DND-41 (cell line): ENCODE results near the gene TIGD7.

ENCODE experiments used
- EZH2 ChIP-seq: IDR thresholded peaks from 3 replicates; pipeline ENCODE4 v1.6.1; 2012; ENCODE audit warnings: borderline replicate concordance, low read depth, mild to moderate bottlenecking, moderate library complexity, low read length, inconsistent platforms; ENCODE audit not compliant: severe bottlenecking
- TF ChIP-seq, protein P1 (sequence below): IDR thresholded peaks from 2 replicates; pipeline ENCODE4 v1.5.1; 2012; ENCODE audit warnings: borderline replicate concordance, low read length, moderate library complexity, mild to moderate bottlenecking; ENCODE audit not compliant: poor library complexity, severe bottlenecking; ENCODE audit errors: extremely low read depth

DNA sequence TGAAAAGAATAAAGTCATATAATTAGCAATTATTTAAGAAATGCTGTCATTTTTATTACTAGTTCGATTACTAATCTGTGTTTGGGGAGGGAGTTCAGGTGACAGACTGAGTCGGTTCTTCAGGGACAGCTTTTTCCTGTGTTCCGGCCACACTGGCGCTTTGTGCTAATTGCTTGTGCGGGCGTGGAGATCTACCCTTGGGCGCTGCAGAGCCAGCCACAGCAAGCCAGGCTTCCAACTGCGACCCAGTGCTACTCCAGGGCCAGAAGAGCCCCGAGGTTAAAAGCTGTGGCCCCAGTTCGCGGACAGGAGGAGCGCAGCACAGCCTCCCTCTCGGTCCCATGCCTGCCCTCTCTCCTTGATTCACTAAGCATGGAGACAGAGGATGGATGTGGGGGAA, 43.9 kb upstream of the TIGD7 start:
- TF ChIP-seq, protein P1, sequence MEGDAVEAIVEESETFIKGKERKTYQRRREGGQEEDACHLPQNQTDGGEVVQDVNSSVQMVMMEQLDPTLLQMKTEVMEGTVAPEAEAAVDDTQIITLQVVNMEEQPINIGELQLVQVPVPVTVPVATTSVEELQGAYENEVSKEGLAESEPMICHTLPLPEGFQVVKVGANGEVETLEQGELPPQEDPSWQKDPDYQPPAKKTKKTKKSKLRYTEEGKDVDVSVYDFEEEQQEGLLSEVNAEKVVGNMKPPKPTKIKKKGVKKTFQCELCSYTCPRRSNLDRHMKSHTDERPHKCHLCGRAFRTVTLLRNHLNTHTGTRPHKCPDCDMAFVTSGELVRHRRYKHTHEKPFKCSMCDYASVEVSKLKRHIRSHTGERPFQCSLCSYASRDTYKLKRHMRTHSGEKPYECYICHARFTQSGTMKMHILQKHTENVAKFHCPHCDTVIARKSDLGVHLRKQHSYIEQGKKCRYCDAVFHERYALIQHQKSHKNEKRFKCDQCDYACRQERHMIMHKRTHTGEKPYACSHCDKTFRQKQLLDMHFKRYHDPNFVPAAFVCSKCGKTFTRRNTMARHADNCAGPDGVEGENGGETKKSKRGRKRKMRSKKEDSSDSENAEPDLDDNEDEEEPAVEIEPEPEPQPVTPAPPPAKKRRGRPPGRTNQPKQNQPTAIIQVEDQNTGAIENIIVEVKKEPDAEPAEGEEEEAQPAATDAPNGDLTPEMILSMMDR, result no peak
- no peak for TF ChIP-seq EZH2
